Bronchial epithelial cell (primary cell): Measurements from ENCODE around the gene SNX3. TPM values are rescaled to one million over a fixed set of nuclear protein-coding genes. Genes with fewer than 3 reads are reported as not detected.
A peak's percentile ranks its signal among the peaks of the same experiment; 100 is the strongest.
"Not testable (repeated sequence)": the region's sequence is repeated elsewhere in the genome, so short reads cannot be mapped to it uniquely, and the experiment has no call there.

Source experiments
- DNase-seq: peaks from one replicate; pipeline ENCODE4 v3.0.0-alpha.2; 2010; ENCODE audit warnings: low read depth
- FAIRE-seq: peaks from 2 replicates; lab custom pipeline; 2011; peaks lifted over from hg19 to GRCh38; lab: Jason Lieb, UNC
- H3K27me3 ChIP-seq: 2 replicates; pipeline ENCODE4 v1.5.1; 2011; ENCODE audit warnings: low read length; ENCODE audit not compliant: control insufficient read depth, insufficient read depth
- H3K36me3 ChIP-seq: 2 replicates; pipeline ENCODE4 v1.5.1; 2011; ENCODE audit warnings: low read length; ENCODE audit not compliant: control insufficient read depth, insufficient read depth
- H3K4me3 ChIP-seq: 2 replicates; pipeline ENCODE4 v1.5.1; 2011; ENCODE audit warnings: mild to moderate bottlenecking, low read depth, low read length, control low read depth
- total RNA-seq: library from RNA; depleted of rRNA; stranded (reverse); fragments of >200 nt; gene quantifications from 2 replicates; pipeline ENCODE4 v1.2.1, GENCODE V29; 2014
- TF ChIP-seq, protein P1 (sequence below): IDR thresholded peaks from 2 replicates; pipeline ENCODE4 v1.5.1; 2011; ENCODE audit warnings: mild to moderate bottlenecking, moderate library complexity, low read length, control low read depth, inconsistent platforms; ENCODE audit not compliant: insufficient read depth, severe bottlenecking

Gene SNX3
- total RNA-seq, 1 donor from 2014 or later, result 180 TPM

GRCh38 chr6:108253241-108253640 is 7.6 kb downstream of the SNX3 start:
- Histone ChIP-seq H3K27me3 (no peaks in the 10 kb centered on the region), H3K4me3 (no peak overlapping the region), H3K36me3 (no peaks in the 10 kb centered on the region)
- DNase-seq (no peak), FAIRE-seq (no peak)
- TF ChIP-seq, protein P1, sequence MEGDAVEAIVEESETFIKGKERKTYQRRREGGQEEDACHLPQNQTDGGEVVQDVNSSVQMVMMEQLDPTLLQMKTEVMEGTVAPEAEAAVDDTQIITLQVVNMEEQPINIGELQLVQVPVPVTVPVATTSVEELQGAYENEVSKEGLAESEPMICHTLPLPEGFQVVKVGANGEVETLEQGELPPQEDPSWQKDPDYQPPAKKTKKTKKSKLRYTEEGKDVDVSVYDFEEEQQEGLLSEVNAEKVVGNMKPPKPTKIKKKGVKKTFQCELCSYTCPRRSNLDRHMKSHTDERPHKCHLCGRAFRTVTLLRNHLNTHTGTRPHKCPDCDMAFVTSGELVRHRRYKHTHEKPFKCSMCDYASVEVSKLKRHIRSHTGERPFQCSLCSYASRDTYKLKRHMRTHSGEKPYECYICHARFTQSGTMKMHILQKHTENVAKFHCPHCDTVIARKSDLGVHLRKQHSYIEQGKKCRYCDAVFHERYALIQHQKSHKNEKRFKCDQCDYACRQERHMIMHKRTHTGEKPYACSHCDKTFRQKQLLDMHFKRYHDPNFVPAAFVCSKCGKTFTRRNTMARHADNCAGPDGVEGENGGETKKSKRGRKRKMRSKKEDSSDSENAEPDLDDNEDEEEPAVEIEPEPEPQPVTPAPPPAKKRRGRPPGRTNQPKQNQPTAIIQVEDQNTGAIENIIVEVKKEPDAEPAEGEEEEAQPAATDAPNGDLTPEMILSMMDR, result no peak

DNA sequence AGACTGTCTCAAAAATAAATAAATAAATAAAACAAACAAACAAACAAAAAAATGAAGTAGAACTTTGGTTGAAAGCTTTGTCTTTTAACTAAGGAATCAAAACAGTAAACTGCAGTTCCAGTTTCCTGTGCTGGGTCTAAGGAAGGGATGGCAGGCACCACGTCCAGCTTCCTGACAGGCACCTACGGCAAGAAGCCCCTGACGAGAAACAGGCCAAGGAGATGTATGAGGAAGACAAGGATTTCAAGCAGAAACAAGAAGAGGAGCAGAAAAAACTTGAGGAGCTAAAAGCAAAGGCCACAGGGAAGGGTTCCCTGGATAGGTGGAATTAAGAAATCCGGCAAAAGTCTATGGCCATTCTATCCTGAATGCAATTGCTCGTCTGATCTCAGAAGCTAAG is 8.8 kb downstream of the SNX3 start:
- Histone ChIP-seq H3K27me3 (no peaks in the 10 kb centered on the region), H3K36me3 (no peaks in the 10 kb centered on the region), H3K4me3 (no peak overlapping the region)
- TF ChIP-seq, protein P1, result no peak
- DNase-seq, result no peak
- no peak for FAIRE-seq

DNA sequence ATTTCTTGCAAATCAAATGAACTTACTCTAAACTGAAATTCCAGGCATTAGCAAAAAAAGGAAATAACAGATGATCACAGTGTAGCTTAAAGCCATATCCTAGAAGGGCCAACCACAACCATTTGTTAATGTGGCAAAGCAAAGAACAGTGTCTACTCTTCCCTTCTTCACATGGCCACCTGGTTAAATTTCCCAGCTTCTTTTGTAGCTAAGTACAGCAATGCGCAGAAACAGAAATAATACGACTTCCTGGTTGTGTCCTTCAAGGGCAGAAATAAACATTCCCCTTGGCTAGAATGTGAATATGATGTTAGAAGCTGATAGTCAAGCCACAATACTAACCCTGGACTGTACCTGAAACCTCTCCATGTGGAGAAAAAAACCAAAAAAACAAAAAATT is 9.6 kb downstream of the SNX3 start:
- Histone ChIP-seq H3K4me3 (no peak overlapping the region), H3K27me3 (no peaks in the 10 kb centered on the region), H3K36me3 (no peaks in the 10 kb centered on the region)
- FAIRE-seq (no peak), DNase-seq (no peak)
- TF ChIP-seq, protein P1, result no peak

GRCh38 chr6:108250240-108250866 is 10.5 kb downstream of the SNX3 start:
- Histone ChIP-seq H3K4me3 (no peak overlapping the region), H3K36me3 (no peaks in the 10 kb centered on the region), H3K27me3 (no peaks in the 10 kb centered on the region)
- TF ChIP-seq, protein P1, result no peak
- peak; percentile 4 for DNase-seq
- FAIRE-seq, result no peak

DNA sequence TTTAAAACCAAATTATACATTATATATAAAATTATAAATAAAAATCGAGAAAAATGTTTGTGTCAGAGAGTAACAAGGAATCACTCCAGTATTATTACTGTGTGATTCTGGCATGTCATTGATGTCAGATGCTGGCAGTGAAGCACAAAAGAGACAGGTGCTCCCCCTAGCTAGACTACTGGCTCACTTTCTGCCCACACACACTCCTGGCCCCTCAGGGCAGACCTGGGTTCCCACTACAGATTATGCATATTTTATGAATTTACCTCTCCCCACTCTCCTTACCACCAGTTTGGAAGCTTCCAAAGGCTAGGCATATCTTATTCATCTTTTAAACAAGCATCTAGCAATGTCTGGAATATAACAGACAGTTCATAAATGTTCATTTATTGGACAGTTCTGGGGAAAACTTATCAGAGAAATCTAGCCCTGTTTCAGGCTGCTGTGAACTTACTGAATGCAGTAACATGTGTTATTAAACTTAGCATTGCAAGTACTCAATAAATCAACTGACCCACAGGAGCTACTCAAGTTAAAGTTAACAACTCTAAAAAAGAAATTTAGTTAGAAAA is 12.8 kb downstream of the SNX3 start:
- Histone ChIP-seq H3K27me3 (no peaks in the 10 kb centered on the region), H3K4me3 (no peak overlapping the region), H3K36me3 (peaks cover 3% of the 10 kb centered on the region)
- TF ChIP-seq, protein P1, result no peak
- DNase-seq, result no peak
- FAIRE-seq, result no peak

DNA sequence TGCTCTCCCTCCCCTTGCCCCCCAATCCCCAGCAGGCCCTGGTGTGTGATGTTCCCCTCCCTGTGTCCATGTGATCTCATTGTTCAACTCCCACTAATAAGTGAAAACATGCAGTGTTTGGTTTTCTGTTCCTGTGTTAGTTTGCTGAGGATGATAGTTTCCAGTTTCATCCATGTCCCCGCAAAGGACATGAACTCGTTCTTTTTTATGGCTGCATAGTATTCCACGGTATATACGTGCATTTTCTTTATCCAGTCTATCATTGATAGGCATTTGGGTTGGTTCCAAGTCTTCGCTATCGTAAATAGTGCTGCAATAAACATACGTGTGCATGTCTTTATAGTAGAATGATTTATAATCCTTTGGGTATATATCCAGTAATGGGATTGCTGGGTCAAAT is 15.7 kb downstream of the SNX3 start:
- not testable (repeated sequence) for H3K4me3 ChIP-seq, FAIRE-seq, DNase-seq, H3K36me3 ChIP-seq, H3K27me3 ChIP-seq
